HG03045 (cell line): Measurements from ENCODE around the gene B3GAT1.

Experiments used
- ATAC-seq: cut with Tn5 transposase; IDR thresholded peaks from one replicate; pipeline ENCODE4 v1.9.1; 2021; ENCODE audit warnings: mild to moderate bottlenecking, moderate library complexity; ENCODE audit not compliant: unreplicated experiment

Gene B3GAT1

DNA sequence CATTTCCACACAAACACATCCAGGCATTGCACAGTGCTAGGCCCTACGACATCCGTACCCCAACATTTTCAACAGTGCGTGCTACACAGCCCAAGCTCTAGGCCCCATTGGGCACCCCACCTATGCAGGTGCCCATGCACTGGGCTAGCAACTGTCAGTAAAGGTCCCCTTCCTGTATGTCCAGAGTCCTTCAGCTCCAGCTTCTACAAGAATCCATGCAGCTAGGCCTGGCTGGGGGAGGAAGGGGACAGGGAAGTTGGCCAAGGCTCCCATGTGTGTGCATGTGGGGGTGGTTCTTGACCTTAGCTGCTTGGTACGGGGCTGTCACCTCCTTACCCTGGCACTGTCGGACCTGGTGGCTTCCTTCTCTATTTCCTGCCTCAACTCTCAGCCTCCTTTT is 1.3 kb downstream of the B3GAT1 start:
- ATAC-seq = no peak

DNA sequence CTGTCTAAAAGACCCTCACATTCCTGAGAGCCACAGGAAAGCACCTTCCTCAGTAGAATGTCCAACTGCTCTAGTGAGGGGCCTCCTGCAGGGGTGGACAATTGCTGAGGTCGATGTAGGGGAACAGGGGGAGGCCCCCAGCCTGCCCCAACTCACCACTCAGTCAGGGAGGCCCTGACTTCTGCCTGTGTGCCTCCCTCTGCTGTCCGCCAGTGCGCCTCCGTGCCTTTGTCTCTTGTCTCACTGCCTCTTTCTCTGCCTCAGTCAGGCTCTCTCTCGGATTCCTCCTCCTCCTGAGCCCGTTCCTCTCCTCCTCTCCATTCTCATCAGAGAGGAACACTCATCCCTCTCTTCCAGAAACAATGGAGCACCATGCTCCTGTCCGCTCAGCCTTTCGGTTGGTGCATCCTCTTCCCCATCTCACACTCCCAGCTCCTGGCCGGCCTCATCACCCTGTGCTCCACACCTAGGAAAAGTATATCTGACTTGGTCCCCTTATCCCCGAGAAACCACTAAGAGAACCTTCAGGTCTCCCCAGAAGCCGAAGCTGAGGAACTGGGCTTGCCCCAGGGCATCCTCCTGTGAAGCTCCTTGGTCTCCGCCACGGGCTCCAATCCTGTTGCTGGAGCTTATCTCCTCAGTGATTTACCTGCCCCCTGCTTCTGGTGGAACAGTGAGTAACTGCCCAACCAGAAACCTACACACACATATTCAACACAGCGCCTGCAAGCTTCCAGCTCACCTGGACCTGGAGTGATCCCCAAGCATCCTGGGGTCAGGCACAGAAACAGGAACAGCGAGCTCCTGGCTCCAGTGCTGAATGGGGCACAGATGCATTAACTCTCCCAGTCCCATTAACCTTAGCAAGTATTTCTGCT is 2.3 kb downstream of the B3GAT1 start:
- ATAC-seq = no peak

DNA sequence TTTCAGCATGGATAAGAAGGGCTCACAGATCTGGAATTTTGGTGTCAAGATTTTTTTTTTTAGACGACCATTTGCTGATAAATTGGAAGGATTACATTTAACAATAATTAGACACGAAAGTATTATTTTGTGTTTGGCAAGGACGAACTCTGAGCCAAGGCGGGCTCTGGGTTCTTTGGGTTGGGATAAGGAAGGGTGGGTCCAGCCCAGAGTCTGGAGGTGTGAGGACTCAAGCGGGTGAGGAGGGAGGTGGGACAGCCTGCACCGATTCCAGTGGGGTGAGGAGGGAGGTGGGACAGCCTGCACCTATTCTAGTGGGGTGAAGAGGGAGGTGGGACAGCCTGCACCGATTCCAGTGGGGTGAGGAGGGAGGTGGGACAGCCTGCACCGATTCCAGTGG is 4.1 kb downstream of the B3GAT1 start:
- ATAC-seq = no peak

DNA sequence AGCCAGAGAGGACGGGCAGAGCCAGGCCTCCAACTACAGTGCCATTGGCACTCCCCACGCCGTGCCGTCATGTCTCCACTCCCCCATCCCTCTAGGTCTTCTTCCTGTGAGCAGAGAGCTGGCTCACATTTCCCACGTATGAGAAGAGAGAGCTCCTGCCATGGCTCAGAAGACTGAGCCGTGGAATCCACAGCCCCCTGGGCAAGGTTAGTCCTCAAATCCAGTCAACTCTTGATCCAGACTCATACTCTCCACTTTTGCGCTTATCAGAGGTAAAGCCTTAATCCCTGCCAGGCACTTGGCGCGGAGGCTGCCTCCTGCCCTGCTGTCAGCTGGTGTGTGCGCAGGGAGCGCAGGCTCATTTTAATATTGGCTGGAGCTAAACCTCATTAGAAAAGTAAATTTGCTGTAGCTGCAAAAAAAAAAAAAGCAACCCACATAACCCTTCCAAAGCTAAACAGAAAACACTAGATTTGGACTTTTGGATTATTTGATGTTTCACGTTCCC is 4.7 kb downstream of the B3GAT1 start:
- ATAC-seq = no peak

DNA sequence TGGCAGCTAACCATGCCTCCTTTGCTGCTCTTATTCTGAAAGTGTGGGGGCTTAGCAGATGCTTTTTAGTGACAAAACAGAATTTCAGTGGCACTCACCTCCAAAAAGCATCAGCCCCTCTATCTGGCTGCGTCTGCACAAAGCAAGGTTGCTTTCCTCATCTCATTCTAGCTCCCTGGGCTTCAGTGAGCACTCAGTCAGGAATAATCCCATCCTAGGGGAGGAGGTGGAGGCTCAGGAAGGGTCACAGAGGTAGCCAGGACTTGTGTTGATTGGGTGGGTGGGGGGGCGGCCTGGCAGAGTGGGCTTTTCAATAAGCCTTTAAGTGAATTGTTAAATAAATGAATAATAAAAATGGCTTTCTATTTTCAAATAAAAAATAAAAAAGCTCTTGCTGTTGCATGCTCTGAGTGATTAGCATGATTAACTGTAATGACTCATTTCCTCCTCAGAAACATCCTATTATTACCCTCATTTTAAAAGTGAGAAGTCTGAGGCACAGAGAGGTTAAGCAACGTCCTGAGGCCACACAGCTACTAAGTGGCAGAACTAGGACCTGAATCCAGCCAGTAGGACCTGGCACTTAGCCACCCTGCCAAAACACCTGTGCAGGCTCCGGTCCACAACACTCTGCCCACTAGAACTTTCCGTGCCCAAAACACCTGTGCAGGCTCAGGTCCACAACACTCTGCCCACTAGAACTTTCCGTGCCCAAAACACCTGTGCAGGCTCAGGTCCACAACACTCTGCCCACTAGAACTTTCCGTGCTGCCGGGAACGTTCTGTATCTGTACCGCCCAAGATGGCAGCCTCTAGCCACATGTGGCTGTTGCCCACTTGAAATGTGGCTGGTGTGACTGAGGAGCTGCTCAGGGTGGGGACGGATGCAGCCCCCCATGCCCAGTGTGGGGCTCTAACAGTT is 5.5 kb downstream of the B3GAT1 start:
- no peak for ATAC-seq

DNA sequence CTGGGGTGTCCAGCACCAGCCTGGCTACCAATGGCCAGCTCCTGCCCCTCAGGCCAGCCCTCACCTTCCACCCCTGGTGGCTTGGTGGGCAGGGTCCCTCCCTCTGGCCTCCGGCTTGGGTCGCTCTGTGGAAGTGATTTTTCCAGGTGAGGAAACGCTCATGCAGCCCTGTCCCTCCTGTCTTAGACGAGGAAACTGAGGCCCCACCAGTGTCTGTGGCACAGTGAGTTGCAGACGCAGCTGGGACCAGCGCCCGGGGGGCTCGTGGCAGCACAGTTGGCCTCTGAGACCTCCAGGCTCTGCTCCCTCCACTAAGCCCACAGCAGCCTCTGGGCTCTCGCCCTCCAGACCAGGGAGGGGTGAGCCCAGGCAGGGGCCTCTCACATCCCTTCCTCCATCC is 6.2 kb downstream of the B3GAT1 start:
- no peak for ATAC-seq

DNA sequence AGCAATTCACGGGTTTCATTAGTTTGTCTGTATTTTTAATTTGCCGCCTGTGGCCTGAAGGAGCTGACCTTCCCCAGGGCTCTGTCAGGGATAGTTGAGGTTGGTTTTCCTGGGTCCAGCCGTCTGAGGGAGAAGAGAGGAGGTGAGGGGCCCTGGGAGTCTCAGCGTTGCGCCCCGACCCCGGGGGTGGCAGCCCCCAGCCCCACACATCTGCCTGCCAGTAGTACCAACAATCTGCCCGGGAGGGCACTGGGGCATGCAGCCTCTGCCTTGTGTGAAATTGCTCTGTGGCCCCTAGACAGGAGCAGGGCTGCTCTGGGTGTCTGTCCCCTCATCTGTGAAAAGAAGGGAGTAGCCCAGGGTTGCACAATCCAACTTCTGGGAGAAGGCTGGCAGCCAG is 6.6 kb downstream of the B3GAT1 start:
- no peak for ATAC-seq

DNA sequence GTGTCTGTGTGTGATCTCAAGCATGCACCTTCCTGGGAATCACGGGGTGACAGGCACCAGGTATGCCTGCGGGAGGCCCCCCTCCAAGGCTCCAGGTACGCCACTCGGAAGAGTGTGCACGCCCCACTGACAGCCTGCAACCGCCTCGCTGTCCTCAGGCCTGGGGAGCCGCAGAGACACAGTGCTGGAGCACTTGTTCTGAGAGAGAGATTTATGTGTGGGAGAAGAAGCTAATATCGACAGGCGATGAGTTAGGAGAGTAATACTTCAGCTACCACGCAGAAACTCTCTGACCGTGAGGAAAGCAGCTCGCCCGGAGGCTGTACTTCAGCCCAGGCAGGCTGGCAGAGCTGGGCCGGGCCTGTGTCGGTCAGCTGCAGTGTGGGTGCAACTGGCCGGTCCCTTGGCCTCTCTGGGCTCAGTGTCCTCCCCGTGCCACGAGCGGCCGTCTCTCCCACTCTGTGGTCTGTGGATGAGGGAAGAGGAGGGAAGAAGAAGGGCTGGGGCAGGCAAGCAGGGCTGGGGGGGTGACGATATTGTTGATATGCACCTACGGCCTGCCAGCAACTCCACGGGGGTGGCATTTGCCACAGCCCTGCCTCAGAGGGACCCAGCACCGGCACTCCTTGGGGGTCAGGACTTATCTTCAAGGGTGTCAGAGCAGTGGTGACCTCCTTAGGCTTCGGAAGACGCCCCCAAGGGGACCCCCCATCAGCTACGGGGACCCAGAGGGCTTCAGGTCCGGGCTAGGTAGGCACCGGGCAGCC is 7.3 kb downstream of the B3GAT1 start:
- no peak for ATAC-seq

DNA sequence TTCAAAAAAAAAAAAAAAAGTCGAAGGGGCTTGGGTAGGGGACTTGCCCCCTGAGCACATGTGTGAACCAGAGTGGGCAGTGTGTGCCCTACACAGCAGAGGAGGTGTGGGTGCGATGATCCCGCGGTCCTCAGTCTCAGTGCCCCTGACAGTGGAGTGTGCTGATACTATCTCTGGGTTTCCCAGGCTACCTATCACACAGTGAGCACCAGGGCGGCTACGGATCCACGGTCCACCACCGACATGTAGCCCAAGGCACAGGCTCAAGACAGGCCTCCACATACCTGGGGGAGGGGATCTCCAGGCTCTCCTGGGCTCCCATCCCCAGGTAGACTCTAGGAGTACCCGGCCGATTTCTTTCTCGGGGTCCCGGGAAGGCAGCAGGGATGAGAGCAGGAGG is 9.1 kb downstream of the B3GAT1 start:
- no peak for ATAC-seq

DNA sequence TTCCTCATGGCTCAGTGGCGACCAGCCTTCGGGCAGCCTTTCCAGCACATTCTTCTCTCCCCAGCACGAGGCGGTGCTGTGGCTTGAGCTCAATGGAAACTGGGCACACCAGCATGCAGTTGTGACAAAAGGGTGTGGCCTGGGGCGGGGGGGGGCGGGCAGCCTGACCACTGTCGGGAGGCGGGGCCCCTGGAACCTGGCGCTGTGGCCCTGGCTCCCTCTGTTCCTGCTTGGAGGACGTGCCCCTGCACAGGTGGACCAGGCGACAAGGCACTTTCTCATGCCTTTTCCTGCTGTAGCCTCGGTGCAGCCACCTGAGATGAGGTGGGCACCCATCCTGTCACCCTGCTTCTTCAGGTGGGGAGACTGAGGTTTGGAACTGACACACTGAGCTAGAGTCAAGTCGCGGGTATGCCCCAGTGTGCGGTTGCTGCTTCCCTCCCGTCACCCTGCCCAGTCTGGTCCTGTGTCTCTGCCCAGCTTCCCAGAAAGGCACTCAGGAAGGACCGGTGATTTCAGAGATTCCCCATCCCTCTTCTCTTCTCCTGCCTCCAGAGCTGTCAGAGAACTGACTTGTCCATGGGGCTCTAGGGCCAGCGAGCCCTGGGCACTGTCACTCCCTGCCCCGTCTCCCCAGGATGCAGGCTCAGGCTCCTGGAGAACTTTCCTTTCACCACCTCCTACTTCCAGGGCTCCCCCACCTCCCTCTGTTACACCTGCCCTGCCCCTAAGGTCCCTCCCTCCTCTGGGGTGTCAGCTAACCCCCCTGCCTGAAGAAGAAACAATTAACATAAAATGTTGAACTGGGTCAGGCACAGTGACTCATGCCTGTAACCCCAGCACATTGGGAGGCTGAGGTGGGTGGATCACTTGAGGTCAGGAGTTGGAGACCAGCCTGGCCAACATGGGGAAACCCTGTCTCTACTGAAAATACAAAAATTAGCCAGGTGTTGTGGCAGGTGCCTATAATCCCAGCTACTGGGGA is 9.9 kb downstream of the B3GAT1 start:
- ATAC-seq = no peak

DNA sequence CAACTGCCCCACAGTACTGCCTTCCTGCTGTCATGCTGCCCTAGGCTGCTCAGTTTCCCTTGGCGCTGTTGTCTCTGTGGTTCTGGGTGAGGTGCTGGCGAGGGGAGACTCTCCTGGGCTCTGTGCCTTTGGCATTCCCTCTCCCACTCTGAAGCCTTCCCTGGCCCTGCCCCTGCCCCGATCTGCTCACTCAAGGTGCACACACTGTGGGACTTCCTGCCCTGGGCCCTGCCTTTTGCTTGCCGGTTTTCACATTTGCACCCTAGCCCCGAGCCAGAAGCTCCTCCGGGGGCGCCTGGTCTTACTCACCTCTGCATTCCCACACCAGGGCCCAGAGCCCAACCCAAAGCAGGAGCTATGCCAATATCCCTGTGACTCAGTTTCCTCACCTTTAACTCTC is 12.0 kb downstream of the B3GAT1 start:
- no peak for ATAC-seq

DNA sequence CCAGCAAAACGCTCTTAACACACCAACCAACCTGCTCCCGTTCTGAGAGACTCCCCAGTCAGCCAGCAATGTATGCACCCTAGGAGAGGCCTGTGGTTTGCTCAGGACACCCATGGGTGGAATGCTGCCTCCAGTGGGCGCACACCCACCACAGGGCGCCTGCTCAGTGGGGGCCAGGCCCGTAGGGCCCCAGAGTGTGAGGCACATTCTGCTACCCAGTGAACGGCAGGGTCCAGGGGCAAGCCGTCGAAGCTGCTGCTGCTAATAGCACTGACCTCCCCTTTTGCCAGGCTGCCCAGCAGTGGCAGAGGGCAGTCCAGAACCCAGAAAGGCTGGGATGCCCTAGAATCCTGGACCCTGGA is 12.8 kb downstream of the B3GAT1 start:
- no peak for ATAC-seq

DNA sequence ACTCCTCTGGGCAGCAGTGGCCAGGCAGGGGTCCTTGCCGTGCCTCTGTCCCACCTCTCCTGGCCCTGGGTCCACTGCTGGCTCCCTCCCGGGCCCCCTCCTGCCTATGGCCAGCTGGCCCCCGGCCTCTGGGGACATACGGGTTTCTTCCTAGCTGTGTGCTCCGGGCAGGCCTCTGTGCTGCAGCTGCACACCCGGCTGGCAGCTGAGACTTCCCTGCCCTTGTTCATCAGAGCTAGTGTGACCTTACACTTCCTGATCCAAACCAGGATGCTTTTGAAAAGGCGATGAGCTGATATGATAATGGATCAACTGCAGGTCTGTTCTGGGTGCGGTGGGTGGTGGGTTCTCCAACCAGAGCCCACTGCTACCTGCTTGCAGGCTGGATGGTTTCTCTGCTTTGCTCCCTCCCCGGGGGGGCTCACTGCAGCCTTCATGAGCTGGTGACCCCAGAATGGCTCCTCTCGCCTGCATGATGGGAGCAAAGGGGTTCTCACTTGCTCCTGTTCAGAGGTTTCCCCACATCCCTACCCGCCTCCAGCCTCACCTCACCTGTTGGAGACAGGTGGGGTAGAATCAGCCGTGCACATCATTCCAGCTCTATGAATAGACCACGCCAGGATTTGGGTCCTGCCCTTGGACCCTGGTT is 13.3 kb downstream of the B3GAT1 start:
- ATAC-seq = no peak

DNA sequence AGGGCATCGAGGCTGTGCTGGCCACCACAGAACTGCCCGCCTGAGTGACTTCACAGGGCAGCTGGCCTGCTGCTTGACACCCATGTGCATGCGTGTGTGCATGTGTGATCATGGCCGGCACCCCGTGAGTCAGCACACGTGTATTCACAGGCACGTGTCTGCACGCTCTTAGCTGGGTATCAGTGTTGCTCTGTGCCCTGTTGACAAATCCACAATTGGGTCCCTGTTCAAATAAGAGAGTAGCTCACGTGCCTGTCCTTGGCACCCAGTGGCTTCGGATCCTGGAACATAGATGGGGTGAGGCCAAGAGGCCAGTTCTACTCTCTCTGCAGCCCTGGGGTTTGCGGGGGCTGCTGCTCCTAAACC is 14.0 kb downstream of the B3GAT1 start:
- no peak for ATAC-seq

DNA sequence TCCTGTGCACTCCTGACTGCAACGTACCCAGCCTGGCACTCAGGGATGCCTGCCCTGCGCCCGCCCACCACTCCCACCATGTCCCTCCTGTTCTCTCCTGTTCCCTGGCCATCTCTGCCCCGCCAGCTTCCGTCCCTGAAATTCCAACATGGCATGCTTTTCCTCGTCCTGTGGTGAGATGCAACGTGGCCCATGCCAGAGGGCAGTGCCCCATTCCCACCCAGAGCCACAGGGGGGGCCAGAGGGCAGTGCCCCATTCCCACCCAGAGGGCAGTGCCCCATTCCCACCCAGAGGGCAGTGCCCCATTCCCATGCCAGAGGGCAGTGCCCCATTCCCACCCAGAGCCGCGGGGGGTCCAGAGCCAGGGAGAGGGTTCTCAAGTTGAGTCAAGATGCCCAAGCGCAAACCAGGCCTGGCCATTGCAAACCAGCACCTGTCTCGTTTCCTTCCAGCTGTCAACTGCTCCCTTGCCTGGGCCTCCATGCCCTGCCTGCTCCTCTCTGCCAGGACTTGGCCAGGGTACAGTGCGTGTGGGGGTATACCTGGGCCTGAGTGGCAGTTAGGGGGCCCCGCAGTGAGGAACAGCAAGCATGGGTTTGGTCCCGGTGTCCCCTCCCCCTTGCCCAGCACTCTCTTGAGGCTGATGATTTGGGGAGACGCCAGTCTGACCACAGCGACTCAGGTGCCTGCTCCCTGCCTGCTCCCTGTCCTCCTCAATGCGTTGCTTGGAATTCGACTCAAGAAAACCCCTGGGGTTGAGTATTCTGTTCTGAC is 14.6 kb downstream of the B3GAT1 start:
- no peak for ATAC-seq

DNA sequence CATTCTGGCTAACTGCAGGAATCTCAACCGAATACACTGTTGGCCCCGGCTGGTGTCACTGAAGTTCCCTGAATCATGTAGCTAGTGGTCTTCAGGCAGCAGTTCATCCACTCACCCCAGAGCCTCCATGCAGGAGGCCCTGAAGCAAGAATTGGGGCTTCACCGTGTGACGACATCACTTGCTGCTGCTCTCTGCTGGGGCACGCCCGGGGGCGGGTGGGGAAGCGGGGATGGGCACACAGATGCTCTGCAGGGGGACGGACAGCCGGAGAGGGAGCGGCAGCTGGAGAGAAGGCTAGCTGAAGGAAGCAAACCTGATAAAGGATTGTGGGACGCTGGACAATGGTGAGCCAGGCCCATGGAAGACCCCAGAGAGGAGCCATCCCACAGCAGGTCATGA is 17.0 kb downstream of the B3GAT1 start:
- ATAC-seq = no peak

DNA sequence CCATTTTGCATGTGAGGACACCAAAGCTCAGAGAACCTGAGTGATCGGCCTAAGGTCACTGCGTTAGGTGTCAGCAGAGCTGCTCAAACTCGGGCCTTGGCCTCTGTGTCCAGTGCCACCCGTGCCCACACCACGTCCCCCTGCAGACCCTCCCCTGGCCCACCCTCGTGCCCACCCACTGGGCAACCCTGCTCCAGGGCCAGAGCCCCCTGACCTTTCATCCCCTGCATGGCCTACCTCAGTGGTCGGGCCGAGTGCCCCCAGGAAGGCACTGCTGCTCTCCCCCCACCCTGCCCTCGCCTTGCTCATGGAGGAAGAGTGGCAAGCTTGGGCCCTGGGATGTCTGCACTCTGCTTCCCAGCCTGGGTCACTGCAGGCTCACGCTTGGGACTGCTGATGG is 17.7 kb downstream of the B3GAT1 start:
- no peak for ATAC-seq

DNA sequence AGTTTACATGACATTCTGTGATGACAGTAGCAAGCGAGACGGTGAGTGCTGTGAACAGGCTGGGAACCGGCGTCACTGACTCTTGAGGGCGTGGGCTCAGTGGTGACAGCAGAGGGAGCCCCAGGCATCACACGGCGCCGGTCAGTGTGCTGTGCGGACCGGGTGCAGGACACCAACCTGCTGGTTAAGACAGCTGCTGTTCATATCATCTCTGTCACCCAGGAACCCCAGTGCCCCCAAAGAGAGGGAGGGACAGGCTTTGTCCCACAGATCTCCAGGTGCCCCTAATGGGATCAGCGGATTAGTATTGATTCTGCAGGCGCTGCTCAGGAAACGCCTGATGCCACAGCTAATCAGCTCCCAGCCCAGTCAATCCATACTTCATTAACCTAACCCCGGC is 18.4 kb downstream of the B3GAT1 start:
- no peak for ATAC-seq
